Neural crest cell (in vitro differentiated cells): ENCODE data around the gene COX7B2. TPM values are rescaled to one million over a fixed set of nuclear protein-coding genes. Genes with fewer than 3 reads are reported as not detected.

Source experiments
- DNase-seq: peaks from one replicate; pipeline ENCODE4 v3.0.0; 2021; ENCODE audit warnings: low read depth, mixed read lengths, low spot score
- H3K27ac Mint-ChIP-seq: one replicate; pipeline ENCODE4 v1.8.0; 2021; ENCODE audit warnings: mild to moderate bottlenecking, mixed read lengths; ENCODE audit not compliant: unreplicated experiment
- H3K27me3 Mint-ChIP-seq: 2 replicates; pipeline ENCODE4 v1.8.0; 2021; ENCODE audit warnings: low read depth, mild to moderate bottlenecking, mixed read lengths
- H3K36me3 Mint-ChIP-seq: 2 replicates; pipeline ENCODE4 v1.8.0; 2021; ENCODE audit warnings: low read depth, mild to moderate bottlenecking, mixed read lengths
- H3K4me1 Mint-ChIP-seq: 2 replicates; pipeline ENCODE4 v1.8.0; 2021; ENCODE audit warnings: mixed read lengths
- H3K4me3 Mint-ChIP-seq: one replicate; pipeline ENCODE4 v1.8.0; 2021; ENCODE audit warnings: mild to moderate bottlenecking, mixed read lengths
- H3K9me3 Mint-ChIP-seq: 2 replicates; pipeline ENCODE4 v1.8.0; 2021; ENCODE audit warnings: mixed read lengths
- CTCF ChIP-seq: fragments of 200-600 bp; sonication (generic); conservative IDR thresholded peaks from 2 replicates; pipeline ENCODE4 v1.5.0; 2021; ENCODE audit warnings: antibody characterized with exemption, mild to moderate bottlenecking
- total RNA-seq: library from RNA; stranded (reverse); gene quantifications from 2 replicates; pipeline ENCODE4 v1.2.1, GENCODE V29; 2021

Gene COX7B2
- total RNA-seq, 1 donor from 2014 or later = not detected

- H3K9me3 Mint-ChIP-seq = peaks cover 3% of the 10 kb centered on the region
- no peaks in the 10 kb centered on the region for H3K36me3 Mint-ChIP-seq
- TF ChIP-seq CTCF = no peak
- H3K27ac Mint-ChIP-seq = no peak overlapping the region
- no peak for DNase-seq
- no peaks in the 10 kb centered on the region for H3K4me1 Mint-ChIP-seq
- peaks cover 16% of the 10 kb centered on the region for H3K27me3 Mint-ChIP-seq
- no peak overlapping the region for H3K4me3 Mint-ChIP-seq
These were observed 34.2 kb downstream of the COX7B2 start for GRCh38 chr4:46874811-46875210.

- no peak for DNase-seq
- Mint-ChIP-seq H3K27ac (no peak overlapping the region), H3K4me1 (no peaks in the 10 kb centered on the region), H3K9me3 (no peaks in the 10 kb centered on the region), H3K4me3 (no peak overlapping the region), H3K27me3 (peaks cover 11% of the 10 kb centered on the region), H3K36me3 (no peaks in the 10 kb centered on the region)
- TF ChIP-seq CTCF = no peak
These were observed 38.6 kb downstream of the COX7B2 start for GRCh38 chr4:46870411-46870810.

- TF ChIP-seq CTCF = no peak
- H3K36me3 Mint-ChIP-seq = no peaks in the 10 kb centered on the region
- DNase-seq = no peak
- H3K9me3 Mint-ChIP-seq = no peaks in the 10 kb centered on the region
- H3K4me1 Mint-ChIP-seq = no peaks in the 10 kb centered on the region
- H3K27ac Mint-ChIP-seq = no peak overlapping the region
- H3K4me3 Mint-ChIP-seq = no peak overlapping the region
- peaks cover 10% of the 10 kb centered on the region for H3K27me3 Mint-ChIP-seq
These were observed 52.7 kb downstream of the COX7B2 start for GRCh38 chr4:46856333-46856732.

- Mint-ChIP-seq H3K9me3 (no peaks in the 10 kb centered on the region), H3K27ac (no peak overlapping the region), H3K36me3 (no peaks in the 10 kb centered on the region), H3K4me3 (no peak overlapping the region), H3K27me3 (peaks cover 6% of the 10 kb centered on the region), H3K4me1 (peaks cover 5% of the 10 kb centered on the region)
- no peak for DNase-seq
- TF ChIP-seq CTCF = no peak
These were observed 56.2 kb downstream of the COX7B2 start for GRCh38 chr4:46852800-46853199.

- Mint-ChIP-seq H3K4me1 (peaks cover 5% of the 10 kb centered on the region), H3K36me3 (no peaks in the 10 kb centered on the region), H3K27me3 (peaks cover 6% of the 10 kb centered on the region), H3K27ac (no peak overlapping the region), H3K9me3 (no peaks in the 10 kb centered on the region), H3K4me3 (no peak overlapping the region)
- TF ChIP-seq CTCF = no peak
- no peak for DNase-seq
These were observed 59.0 kb downstream of the COX7B2 start for GRCh38 chr4:46850026-46850425.
